GM20000 (cell line): ENCODE data around the gene GRID1.

ENCODE experiments used
- DNase-seq: peaks from one replicate; pipeline ENCODE4 v3.0.0; 2012; ENCODE audit warnings: low spot score
- TF ChIP-seq, protein P1 (sequence below): IDR thresholded peaks from 2 replicates; pipeline ENCODE4 v1.5.1; 2012; ENCODE audit warnings: mild to moderate bottlenecking, control low read depth; ENCODE audit errors: extremely low read depth, missing control alignments

Gene GRID1

DNA sequence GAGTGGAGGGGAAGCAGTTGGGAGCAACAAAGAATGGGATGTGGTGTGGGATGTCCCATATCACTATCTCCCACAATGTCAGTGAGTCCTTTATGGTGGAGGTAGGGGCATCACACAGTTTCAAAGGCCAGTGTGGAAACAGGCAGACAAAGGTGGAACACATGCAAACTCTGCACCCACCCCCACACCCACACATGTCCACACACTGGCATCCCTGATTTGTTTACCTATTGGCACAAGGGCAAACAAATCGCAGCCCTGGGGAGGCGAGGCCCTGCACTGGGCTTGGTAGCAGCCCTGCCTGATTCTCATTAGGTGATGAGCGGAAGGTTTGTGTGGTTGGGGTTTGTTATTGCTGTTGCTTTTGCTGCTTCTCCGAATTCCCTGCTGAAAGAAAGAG lies 243.3 kb downstream of the GRID1 start:
- TF ChIP-seq, protein P1, sequence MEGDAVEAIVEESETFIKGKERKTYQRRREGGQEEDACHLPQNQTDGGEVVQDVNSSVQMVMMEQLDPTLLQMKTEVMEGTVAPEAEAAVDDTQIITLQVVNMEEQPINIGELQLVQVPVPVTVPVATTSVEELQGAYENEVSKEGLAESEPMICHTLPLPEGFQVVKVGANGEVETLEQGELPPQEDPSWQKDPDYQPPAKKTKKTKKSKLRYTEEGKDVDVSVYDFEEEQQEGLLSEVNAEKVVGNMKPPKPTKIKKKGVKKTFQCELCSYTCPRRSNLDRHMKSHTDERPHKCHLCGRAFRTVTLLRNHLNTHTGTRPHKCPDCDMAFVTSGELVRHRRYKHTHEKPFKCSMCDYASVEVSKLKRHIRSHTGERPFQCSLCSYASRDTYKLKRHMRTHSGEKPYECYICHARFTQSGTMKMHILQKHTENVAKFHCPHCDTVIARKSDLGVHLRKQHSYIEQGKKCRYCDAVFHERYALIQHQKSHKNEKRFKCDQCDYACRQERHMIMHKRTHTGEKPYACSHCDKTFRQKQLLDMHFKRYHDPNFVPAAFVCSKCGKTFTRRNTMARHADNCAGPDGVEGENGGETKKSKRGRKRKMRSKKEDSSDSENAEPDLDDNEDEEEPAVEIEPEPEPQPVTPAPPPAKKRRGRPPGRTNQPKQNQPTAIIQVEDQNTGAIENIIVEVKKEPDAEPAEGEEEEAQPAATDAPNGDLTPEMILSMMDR, result no peak
- DNase-seq, result no peak

DNA sequence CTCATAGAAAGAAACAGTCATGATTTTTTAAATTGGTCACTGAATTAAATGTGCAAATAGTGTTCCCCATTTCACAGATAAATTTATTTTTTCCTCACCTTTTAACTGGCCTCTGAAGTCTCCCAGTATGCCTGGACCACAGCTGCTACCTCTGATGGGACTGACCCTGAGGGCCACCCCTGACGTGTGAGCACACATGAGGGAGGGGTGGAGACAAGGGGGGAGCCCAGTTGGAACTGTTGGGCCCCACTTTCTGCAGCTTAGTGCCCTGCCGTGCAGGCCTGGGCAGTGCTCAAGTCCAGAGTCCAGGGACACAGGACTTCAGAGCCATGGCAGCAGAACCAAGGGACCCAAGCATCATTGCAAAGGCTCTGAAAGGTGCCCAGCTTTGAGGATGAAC lies 243.9 kb downstream of the GRID1 start:
- TF ChIP-seq, protein P1, result no peak
- no peak for DNase-seq

DNA sequence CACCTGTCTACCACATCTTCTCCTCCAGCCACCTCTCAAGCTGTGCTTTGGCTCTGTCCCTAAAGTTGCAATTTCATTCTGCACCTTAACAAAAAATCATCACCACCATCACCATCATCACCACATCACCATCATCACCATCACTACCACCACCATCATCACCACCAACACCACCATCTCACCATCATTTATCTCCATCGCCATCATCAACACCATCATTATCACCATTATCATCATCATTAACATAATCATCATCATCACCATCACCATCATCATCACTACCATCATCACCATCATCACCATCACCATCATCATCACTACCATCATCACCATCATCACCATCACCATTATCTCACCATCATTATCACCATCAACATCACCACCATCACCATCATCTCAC lies 245.4 kb downstream of the GRID1 start:
- DNase-seq, result no peak
- TF ChIP-seq, protein P1, result no peak

DNA sequence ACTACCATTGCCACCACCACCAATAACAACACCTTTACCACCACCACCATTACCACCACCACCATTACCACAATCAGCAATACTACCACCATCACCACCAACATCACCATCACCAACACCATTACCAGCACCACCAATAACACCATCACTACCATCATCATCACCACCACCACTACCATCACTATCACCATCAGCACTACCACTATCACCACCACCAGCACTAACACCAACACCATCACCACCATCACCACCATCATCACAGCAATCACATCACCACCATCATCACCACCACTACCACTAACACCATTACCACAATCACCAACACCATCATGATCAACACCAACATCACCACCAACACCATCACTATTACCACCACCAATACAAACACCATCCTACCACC lies 249.5 kb downstream of the GRID1 start:
- DNase-seq, result no peak
- TF ChIP-seq, protein P1, result no peak

DNA sequence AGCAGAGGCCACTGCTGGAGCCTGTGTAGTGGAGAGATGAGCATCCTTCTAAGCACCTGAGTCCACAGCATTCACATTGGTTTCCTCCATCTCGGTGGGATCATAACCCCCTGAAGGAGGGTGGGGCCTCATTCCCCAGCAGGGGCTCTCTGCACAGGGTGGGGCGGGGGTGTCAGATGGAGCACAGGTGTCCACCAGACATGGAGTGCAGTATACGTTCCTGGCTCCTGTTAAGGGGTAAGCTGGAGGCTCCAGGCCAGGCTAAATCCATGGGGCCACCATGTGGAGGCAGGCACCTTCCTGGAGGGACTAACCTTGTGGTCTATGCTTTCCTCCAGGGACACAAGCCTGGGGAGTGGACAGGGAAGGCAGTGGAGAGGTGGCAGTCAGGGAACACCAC lies 252.6 kb downstream of the GRID1 start:
- TF ChIP-seq, protein P1, result no peak

DNA sequence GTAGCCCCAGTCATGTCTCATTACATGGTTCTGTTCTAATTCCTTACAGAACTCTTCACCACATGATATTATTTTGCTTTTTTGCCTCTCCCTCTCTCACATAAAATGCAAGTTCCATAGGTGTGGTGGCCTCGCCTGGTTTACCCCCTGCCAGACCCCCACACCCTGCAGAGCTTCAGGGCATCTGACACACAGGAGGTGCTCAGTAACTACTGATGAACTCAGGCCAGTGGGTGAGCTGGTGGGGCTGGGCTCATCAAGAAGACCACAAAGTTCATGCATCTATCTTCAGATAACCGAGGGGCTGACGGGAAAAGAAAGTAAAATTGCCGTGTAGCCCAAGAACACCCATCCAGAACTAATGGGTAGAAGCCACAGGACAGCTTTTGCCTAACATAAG lies 253.1 kb downstream of the GRID1 start:
- DNase-seq, result no peak
- TF ChIP-seq, protein P1, result no peak

More for the DNA sequence above, 252.6 kb downstream of the GRID1 start:
- no peak for DNase-seq

DNA sequence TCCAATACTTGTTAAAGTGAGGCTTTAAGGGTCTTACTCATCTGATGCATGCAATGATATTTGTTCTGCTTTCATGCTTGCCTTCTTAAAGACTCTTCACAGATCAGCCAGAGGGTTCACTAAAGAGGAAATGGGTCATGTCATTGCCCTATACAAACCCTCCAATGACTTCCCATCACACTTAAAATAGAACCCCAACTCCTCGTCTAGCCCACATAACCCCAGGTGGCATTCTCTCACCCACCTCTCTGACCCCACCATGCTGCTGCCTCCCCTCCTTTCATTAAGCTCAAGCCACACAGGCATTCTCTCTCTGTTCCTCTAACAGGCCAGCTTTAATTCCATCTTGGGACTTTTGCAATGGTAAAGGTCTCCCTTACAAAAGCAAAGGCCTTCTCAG lies 253.6 kb downstream of the GRID1 start:
- no peak for DNase-seq
- TF ChIP-seq, protein P1, result no peak
